EH (cell line): ENCODE measurements around the gene TEAD4.

ENCODE experiments used
- DNase-seq: peaks from one replicate; pipeline ENCODE4 v3.0.0-alpha.2; 2015; ENCODE audit warnings: low read depth

Gene TEAD4

DNA sequence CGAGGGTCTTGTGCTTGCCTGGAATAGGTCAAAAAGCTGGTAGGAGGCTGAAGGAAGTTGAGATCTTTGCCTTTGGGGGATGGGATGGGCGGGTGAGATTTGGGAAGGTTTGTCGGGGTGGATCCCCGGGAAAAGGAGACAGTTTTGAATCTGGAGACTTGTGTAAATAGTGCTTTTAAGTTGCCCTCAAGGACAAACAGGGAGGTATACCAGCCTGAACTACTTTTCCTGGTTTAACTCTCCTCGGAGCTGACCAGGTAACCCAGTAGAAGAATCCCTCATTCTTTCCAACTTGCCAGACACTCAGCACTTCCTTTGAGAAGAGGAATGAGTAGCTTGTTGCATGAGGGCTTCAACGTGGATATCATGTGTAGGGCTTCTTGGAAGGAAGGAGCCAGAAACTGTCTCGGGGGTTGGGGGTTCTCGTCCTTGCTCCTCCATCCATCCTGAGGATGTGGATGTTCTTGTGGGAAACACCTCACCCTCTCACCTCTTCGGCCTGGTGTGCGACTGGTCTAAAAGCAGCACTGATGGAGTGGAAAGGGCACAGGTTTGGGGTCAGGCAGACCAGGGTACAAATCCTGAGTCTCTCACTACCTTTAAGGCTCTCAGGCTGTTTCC lies 1.9 kb downstream of the TEAD4 start:
- DNase-seq, result peak; percentile 22

GRCh38 chr12:2961705-2962104 lies 2.5 kb downstream of the TEAD4 start:
- no peak for DNase-seq

DNA sequence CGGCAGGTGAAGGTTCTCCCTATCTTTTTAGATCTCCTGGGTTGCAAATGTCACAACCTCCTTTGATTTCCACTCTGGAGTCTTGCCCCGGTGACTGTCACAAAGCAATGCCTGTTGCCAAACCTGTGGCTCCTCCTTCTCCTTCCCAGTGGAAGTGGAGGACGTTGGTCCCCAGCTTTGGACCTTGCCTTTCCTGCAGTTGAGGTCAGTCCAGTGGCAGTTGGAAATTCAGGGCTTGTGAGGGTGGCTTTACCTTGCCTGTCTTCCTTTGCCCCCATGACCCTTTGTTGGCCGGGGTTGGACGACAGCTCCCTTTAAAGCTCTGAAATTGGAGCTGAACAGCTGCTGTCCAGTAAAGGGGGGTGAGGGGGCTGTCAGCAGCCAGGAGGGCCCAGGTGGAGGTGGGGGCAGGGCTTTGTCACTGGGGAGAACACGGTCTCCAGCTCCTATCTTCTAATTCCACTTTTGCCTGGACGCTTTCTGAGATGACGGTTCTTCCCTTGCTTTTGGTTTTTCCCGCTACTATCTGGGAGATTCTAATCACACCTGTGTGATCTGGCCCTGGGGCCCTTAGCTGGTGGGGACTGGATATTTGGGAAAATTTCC lies 4.1 kb downstream of the TEAD4 start:
- DNase-seq, result no peak

DNA sequence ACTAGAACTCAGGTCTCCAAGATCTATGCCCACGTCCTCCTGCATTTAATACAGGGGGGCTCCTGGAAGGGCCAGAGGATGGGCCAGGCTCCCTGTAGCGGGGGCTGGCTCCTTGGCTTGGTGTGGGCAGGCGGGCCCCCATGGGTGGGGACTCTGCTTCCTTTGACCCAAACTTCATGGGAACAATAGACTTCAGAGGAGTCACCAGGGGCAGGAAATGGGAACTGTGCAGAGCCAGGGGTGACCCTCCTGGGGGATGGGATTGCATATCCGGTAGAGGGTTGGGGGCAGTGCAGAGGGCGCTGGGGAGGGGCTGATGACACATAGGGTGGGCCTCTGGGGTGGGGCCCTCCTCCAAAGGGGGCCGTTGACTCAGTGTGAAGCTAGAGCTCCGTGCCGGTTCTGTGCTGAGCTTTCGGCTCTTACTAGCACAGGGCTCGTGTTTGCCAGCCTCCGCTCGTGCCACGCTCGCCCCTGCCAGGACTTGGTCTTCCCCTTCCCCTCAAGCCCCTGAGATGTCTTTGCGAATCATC lies 4.6 kb downstream of the TEAD4 start:
- peak; percentile 32 for DNase-seq

DNA sequence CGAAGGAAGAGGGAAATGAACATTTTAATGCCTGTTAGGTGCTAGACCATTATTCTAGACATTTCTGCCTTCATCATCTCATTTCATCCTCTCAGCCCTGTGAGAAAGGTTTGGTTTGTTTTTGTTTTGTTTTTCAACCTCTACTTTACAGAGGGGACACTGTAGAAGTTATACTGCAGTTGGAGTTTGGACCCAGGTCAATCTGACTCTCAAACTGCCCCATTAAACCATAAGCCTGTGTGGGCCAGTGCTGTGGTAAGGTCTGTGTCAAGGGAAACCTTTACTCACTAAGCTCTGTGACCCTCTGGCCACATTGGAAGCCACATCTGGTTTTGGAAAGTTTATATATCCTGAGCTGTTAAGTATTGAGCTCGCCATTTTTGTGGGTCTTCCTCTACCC lies 8.5 kb downstream of the TEAD4 start:
- no peak for DNase-seq

DNA sequence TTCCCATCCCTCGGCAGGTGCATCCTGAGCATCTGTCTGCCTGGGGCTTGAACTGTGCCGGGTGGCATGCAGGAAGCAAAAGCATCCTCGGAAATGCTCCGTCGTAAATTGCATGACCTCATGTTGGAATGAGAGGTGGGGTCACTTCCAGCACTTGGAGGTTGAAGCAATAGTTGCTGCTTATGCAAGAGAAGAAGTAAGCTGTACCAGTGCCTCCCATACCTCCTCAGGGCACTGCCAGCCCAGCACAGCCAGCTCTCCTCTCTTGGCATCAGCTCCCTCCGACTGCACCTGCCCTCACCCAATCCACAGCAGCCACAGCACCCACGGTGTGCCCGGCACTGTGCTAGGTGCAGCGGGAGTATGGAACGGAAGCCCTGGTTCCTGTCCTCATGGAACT lies 11.5 kb downstream of the TEAD4 start:
- peak; percentile 53 for DNase-seq

GRCh38 chr12:2973566-2973965 lies 14.4 kb downstream of the TEAD4 start:
- DNase-seq, result no peak

- DNase-seq, result peak; percentile 61
Observed at GRCh38 chr12:2974560-2974971, 15.4 kb downstream of the TEAD4 start.

GRCh38 chr12:2976581-2976996 lies 17.4 kb downstream of the TEAD4 start:
- peak; percentile 40 for DNase-seq

GRCh38 chr12:2977776-2978175 lies 18.6 kb downstream of the TEAD4 start:
- no peak for DNase-seq

- no peak for DNase-seq
Observed at GRCh38 chr12:2979806-2980205, 20.6 kb downstream of the TEAD4 start.

DNA sequence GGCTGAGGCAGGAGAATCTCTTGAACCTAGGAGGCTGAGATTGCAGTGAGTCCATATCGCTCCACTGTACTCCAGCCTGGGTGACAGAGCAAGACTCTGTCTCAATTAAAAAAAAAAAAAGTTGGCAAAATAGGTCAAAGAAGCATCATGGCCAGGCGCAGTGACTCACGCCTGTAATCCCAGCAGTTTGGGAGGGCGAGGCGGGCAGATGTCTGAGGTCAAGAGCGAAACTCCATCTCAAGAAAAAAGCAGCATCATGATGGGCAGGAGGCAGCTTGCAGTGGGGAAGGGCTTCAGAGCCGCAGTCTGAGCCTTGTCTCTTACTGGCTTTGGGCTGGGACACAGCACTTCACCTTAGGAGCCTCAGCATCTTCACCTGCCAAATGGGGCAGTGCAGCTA lies 21.4 kb downstream of the TEAD4 start:
- DNase-seq, result no peak

- DNase-seq, result no peak
Observed at GRCh38 chr12:2982361-2982760, 23.2 kb downstream of the TEAD4 start.

- DNase-seq, result no peak
Observed at GRCh38 chr12:2984249-2984648, 25.1 kb downstream of the TEAD4 start.

- DNase-seq, result no peak
Observed at GRCh38 chr12:2984698-2985097, 25.5 kb downstream of the TEAD4 start.

DNA sequence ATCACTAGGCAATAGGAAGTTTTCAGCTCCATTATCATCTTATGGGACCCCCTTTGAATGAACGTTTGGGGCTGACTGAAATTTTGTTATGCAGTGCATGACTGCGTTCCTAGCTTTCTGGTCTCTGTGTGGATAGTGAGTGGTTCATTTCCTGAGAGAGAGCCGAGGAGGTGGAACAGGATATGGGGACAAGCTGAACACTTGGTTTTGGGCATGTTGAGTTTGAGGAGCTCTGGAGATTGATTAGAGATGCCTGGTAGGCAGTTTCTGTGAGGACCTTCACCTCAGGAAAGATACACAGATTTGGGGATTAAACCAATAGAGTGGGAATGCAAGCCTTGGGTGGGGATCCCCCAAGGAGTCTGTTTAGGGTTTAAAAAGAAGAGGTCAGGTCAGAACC lies 27.7 kb downstream of the TEAD4 start:
- DNase-seq, result no peak

DNA sequence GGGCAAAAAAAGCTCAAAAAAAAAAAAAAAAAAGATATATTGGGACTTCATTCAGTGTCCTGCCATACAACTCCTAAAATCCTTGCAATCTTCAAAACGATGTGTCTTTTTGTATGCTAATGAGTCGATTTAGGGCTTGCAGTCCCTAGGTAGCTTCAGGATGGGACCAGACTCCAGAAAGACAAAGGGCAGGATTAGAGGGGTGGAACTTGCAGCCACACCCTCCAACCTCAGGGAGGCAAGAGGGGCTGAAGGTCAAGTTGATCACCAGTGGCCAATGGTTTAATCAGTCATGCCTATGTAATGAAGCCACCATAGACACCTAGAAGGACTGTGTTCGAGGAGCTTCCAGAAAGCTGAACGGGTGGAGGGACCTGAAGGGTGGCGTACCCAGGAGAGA lies 29.3 kb downstream of the TEAD4 start:
- DNase-seq, result no peak

- DNase-seq, result no peak
Observed at GRCh38 chr12:2992724-2993123, 33.5 kb downstream of the TEAD4 start.

DNA sequence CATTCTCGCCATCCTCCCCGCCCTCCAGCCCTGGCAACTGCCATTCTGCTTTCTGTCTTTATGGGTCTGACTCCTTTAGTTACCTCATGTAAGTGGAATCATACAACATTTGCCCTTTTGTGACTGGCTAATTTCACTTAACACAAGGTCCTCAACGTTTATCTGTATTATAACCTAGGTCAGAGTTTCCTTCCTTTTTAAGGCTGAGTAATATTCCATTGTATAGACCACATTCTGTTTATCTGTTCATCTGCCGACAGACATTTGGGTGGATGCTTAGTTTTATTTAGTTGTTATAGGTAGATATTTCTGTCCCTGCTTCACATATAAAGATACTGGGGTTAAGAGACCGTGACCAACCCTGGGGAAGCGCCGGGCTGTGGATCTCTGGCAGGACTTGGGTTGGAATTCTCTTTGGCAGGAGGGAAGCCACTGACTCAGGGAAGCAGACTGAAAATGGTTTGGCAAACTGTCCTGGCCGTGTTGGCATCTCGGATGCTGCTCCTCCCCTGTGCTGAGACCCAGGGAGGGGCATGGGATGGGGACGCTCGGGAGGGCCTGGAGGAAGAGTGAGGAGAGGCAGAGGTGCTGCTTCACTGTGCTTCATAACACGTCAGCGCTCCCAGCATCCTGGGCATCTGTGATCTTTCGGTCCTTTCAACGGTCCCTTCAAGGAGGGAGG lies 38.9 kb downstream of the TEAD4 start:
- DNase-seq, result no peak

DNA sequence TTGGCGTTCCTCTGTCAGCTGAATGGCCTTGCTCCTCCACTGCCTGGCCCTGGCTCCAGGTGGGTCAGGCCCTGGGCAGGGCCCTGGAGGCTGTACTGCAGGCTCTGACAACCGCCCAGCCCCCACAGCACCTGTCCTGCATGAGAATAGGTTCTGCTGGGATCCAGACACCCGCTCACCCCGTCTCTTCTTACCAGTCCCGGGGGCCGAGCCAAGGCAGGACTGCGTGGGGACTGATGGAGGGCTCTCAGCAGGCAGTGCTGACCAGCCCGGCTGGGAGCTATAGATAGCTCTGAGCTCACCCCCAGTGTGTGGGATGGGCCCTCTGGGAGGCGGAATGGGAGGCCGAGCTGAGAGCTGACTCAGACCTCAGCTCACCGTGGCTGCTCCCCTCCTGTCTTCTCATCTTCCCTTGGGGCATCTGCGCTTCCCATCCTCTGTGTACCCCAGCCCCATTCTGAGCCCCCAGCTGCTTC lies 39.6 kb downstream of the TEAD4 start:
- peak; percentile 87 for DNase-seq

DNA sequence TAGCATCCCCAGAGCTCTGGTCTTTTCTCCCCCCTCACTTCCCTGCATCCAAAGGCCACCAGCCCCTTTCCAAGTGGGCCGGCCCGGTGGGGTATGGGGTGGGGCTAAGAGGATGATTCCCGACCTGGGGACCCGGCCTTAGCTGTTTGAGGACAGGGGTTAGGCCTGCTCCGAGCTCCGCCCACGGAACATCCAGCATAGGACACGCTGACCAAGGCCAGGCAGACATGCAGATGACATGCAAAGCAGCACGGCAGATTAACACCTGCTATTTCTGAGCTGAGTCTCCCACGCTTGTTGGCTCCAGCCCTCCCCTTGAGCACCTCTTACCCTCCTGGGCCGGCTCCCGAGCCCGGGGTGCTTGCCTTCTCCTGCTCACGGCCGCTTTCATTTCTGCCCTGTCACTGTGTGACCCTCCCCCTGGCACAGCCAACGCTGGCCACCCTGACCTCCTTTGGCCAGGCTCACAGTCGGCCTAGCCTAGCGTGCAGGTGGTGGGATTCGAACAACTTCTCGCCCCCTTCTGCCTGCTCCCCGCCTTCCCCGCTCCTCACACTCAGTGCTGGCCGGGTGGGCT lies 40.2 kb downstream of the TEAD4 start:
- DNase-seq, result no peak

DNA sequence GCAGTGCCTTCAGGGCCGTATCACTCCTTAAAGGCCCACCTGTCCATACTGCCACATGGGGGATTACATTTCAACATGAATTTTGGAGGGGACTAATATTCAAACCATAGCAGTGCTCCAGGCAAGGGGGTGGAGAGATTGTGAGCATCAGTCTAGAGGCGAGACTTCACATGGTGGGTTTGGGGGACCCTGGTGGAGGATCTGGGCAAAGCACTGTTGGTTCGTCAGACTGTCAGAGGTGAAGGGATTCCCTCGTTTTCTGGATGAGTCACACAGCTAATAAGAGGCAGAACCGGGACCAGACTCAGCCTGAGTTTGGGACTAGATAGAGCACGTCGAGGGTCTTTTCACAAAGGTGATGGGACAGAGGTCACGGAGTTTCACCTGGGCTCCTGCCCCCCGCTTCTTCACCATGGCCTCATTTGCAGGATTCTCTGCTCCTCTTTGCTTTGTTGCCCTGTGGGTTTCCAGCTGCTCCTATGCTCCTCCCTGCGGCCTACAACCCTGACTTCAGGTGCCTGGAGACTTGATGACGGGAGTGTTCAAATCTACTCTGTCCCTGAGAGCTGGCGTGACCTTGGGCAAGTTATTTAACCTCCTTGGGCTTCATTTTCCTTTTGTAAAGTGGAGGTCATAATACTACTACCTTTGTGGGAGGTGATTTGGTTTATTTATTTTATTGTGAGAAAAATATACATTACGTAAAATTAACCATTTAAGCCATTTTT lies 41.5 kb downstream of the TEAD4 start:
- no peak for DNase-seq
